ENCODE results near the gene TMEM131.
"Not testable (repeated sequence)": the region's sequence is repeated elsewhere in the genome, so short reads cannot be mapped to it uniquely, and the experiment has no call there.

TMEM131 gene

DNA sequence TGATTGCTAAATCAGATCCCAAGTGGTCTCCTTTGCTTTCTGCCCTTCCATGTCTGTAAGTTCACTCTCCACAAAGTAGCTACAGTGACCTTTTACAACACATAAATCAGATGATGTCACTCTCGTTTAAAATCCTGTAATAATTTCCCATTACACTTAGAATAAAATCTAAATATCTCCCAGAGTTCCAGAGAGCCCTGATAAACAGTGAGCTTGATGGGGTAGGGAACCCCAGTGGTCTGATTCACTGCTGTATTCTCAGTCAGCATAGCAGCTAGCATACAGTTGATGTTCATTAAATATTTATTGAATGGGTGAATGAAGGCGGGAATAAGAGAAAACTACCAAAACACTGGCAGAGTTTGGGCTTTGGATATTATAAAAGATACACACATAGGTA is 164.6 kb downstream of the TMEM131 start:
- H3K9me3 ChIP-seq (ENCODE audit: control insufficient read depth, low read length): no peaks in the 10 kb centered on the region
- H3K4me1 ChIP-seq (ENCODE audit: control insufficient read depth, insufficient read depth, low read length, poor library complexity, severe bottlenecking): no peaks in the 10 kb centered on the region
- no CpG with 5 or more reads among the region's 2 CpGs for WGBS, 2 experiments (ENCODE audit: insufficient coverage in 2 of 2)
- peaks cover 19% of the 10 kb centered on the region for H3K36me3 ChIP-seq (ENCODE audit: control insufficient read depth, insufficient read depth, low read length)
- no peak overlapping the region for H3K4me3 ChIP-seq (ENCODE audit: extremely low read depth, insufficient read depth, low read length, poor library complexity, severe bottlenecking)
- H3K27ac ChIP-seq (ENCODE audit: low read depth, low read length, severe bottlenecking): no peak overlapping the region

DNA sequence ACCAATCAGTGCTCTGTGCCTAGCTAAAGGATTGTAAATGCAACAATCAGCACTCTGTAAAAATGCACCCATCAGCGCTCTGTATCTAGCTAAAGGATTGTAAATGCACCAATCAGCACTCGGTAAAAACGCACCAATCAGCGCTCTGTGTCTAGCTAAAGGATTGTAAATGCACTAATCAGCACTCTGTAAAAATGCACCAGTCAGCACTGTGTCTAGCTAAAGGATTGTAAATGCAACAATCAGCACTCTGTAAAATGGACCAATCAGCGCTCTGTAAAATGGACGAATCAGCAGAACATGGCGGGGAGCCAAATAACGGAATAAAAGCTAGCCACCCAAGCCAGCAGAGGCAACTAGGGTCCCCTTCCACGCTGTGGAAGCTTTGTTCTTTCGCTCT is 166.5 kb downstream of the TMEM131 start:
- peaks cover 18% of the 10 kb centered on the region for H3K36me3 ChIP-seq (ENCODE audit: control insufficient read depth, insufficient read depth, low read length)
- not testable (repeated sequence) for H3K4me1 ChIP-seq (ENCODE audit: control insufficient read depth, insufficient read depth, low read length, poor library complexity, severe bottlenecking); H3K4me3 ChIP-seq (ENCODE audit: extremely low read depth, insufficient read depth, low read length, poor library complexity, severe bottlenecking); H3K9me3 ChIP-seq (ENCODE audit: control insufficient read depth, low read length); H3K27ac ChIP-seq (ENCODE audit: low read depth, low read length, severe bottlenecking)
- 96 to 97% methylated on average over 10 of the region's 10 CpGs for WGBS, 2 experiments (ENCODE audit: insufficient coverage in 2 of 2)

DNA sequence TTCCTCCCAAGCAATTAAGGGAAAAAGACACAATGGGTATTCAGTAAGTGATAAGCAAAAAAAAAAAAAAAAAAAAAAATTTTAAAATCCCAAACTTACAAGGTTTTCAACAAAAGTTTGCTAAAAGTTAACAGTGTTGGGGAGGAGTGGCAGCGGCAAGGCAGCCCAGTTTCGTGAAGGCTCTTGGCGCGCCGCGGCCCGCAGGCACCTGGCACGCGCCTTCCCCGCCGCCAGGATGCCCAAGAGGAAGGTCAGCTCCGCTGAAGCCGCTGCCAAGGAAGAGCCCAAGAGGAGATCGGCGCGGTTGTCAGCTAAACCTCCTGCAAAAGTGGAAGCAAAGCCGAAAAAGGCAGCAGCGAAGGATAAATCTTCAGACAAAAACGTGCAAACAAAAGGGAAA is 168.7 kb downstream of the TMEM131 start:
- not testable (repeated sequence) for H3K4me3 ChIP-seq (ENCODE audit: extremely low read depth, insufficient read depth, low read length, poor library complexity, severe bottlenecking); H3K9me3 ChIP-seq (ENCODE audit: control insufficient read depth, low read length); H3K4me1 ChIP-seq (ENCODE audit: control insufficient read depth, insufficient read depth, low read length, poor library complexity, severe bottlenecking); H3K27ac ChIP-seq (ENCODE audit: low read depth, low read length, severe bottlenecking)
- WGBS, 2 experiments (ENCODE audit: insufficient coverage in 2 of 2): 96 to 99% methylated on average over 9 to 18 of the region's 19 CpGs
- peaks cover 19% of the 10 kb centered on the region for H3K36me3 ChIP-seq (ENCODE audit: control insufficient read depth, insufficient read depth, low read length)

- H3K36me3 ChIP-seq (ENCODE audit: control insufficient read depth, insufficient read depth, low read length): peaks cover 17% of the 10 kb centered on the region
- H3K4me3 ChIP-seq (ENCODE audit: extremely low read depth, insufficient read depth, low read length, poor library complexity, severe bottlenecking); H3K9me3 ChIP-seq (ENCODE audit: control insufficient read depth, low read length); H3K27ac ChIP-seq (ENCODE audit: low read depth, low read length, severe bottlenecking); H3K4me1 ChIP-seq (ENCODE audit: control insufficient read depth, insufficient read depth, low read length, poor library complexity, severe bottlenecking): not testable (repeated sequence)
- 87% methylated on average over 3 of the region's 3 CpGs; no CpG with 5 or more reads in 1 of the 2 experiments for WGBS, 2 experiments (ENCODE audit: insufficient coverage in 2 of 2)
These were observed 169.4 kb downstream of the TMEM131 start for GRCh38 chr2:97826266-97826847.

GRCh38 chr2:97824011-97824410 is 171.7 kb downstream of the TMEM131 start:
- 100% methylated on average over 1 of the region's 2 CpGs for WGBS, 2 experiments (ENCODE audit: insufficient coverage in 2 of 2)
- H3K4me3 ChIP-seq (ENCODE audit: extremely low read depth, insufficient read depth, low read length, poor library complexity, severe bottlenecking): not testable (repeated sequence)

GRCh38 chr2:97821862-97822261 is 173.9 kb downstream of the TMEM131 start:
- not testable (repeated sequence) for H3K4me3 ChIP-seq (ENCODE audit: extremely low read depth, insufficient read depth, low read length, poor library complexity, severe bottlenecking); H3K4me1 ChIP-seq (ENCODE audit: control insufficient read depth, insufficient read depth, low read length, poor library complexity, severe bottlenecking); H3K27ac ChIP-seq (ENCODE audit: low read depth, low read length, severe bottlenecking); H3K36me3 ChIP-seq (ENCODE audit: control insufficient read depth, insufficient read depth, low read length); H3K9me3 ChIP-seq (ENCODE audit: control insufficient read depth, low read length)
- WGBS, 2 experiments (ENCODE audit: insufficient coverage in 2 of 2): 92 to 100% methylated on average over 6 of the region's 6 CpGs

More at GRCh38 chr2:97824011-97824410, 171.7 kb downstream of the TMEM131 start:
- not testable (repeated sequence) for H3K4me1 ChIP-seq (ENCODE audit: control insufficient read depth, insufficient read depth, low read length, poor library complexity, severe bottlenecking); H3K9me3 ChIP-seq (ENCODE audit: control insufficient read depth, low read length); H3K27ac ChIP-seq (ENCODE audit: low read depth, low read length, severe bottlenecking)
- H3K36me3 ChIP-seq (ENCODE audit: control insufficient read depth, insufficient read depth, low read length): peaks cover 10% of the 10 kb centered on the region

DNA sequence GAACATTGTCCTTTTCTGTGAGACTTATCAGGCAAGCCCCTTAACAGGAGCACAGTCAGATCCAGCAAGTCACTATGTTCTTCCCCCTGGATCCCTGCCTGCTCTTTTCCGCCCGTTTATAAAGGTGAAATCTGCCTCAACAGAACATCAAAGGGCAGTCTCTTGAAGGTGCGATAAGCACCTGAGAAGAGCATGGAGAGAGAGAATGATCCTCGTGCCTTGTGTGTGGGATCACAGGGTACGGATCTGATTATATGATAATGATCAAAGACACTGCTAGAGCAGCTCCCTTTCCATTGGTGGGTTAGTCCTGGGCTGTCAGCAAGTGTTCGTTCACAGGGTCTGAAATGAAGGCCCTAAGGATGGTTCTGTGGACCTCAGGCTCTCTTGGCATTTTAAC is 176.0 kb downstream of the TMEM131 start:
- Histone ChIP-seq H3K9me3 (ENCODE audit: control insufficient read depth, low read length) (no peaks in the 10 kb centered on the region), H3K4me3 (ENCODE audit: extremely low read depth, insufficient read depth, low read length, poor library complexity, severe bottlenecking) (no peak overlapping the region), H3K4me1 (ENCODE audit: control insufficient read depth, insufficient read depth, low read length, poor library complexity, severe bottlenecking) (no peaks in the 10 kb centered on the region), H3K27ac (ENCODE audit: low read depth, low read length, severe bottlenecking) (no peak overlapping the region), H3K36me3 (ENCODE audit: control insufficient read depth, insufficient read depth, low read length) (peaks cover 12% of the 10 kb centered on the region)
- WGBS, 2 experiments (ENCODE audit: insufficient coverage in 2 of 2): 80 to 85% methylated on average over 5 to 6 of the region's 6 CpGs

DNA sequence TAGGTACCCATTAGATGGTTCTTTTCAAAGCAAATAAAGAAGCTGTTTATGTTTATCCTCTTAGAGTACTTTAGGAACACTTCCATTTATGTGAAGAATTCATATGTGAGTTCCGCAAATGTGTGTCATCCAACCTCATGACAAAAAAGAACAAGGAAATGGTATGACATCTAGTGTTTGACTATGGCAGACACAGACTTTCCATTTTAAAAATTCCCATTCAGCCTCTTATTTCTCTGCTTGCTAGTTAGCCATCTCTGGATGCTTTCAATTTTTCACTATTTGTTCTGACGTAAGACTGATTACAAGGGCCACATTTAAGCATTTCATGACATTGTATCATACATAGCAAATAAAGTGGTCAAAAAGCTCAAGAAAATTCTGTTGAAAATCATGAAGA is 179.3 kb downstream of the TMEM131 start:
- Histone ChIP-seq H3K9me3 (ENCODE audit: control insufficient read depth, low read length) (no peaks in the 10 kb centered on the region), H3K4me1 (ENCODE audit: control insufficient read depth, insufficient read depth, low read length, poor library complexity, severe bottlenecking) (peaks cover 3% of the 10 kb centered on the region), H3K4me3 (ENCODE audit: extremely low read depth, insufficient read depth, low read length, poor library complexity, severe bottlenecking) (no peak overlapping the region), H3K27ac (ENCODE audit: low read depth, low read length, severe bottlenecking) (no peak overlapping the region), H3K36me3 (ENCODE audit: control insufficient read depth, insufficient read depth, low read length) (peaks cover 21% of the 10 kb centered on the region)
- no CpG with 5 or more reads among the region's 2 CpGs for WGBS, 2 experiments (ENCODE audit: insufficient coverage in 2 of 2)

DNA sequence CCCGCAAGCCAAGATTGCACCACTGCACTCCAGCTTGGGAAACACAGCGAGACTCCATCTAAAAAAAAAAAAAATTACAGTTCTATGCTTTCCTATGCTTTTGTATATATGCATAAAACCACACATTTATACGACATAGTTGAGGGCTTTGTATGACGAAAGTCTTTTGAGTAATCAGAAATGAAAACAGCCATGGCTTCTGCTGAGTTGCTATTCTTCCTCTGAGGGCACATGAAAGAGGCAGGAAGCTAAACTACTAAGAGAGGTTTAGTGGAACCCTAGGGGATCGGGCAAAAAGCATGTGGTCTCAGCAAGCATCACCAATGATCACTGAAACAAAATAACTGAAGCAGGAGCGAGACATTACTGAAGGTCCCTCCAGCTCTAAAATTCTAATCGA is 182.8 kb downstream of the TMEM131 start:
- Histone ChIP-seq H3K36me3 (ENCODE audit: control insufficient read depth, insufficient read depth, low read length) (peaks cover 39% of the 10 kb centered on the region), H3K9me3 (ENCODE audit: control insufficient read depth, low read length) (no peaks in the 10 kb centered on the region), H3K4me1 (ENCODE audit: control insufficient read depth, insufficient read depth, low read length, poor library complexity, severe bottlenecking) (peaks cover 3% of the 10 kb centered on the region), H3K27ac (ENCODE audit: low read depth, low read length, severe bottlenecking) (no peak overlapping the region), H3K4me3 (ENCODE audit: extremely low read depth, insufficient read depth, low read length, poor library complexity, severe bottlenecking) (no peak overlapping the region)
- 83 to 86% methylated on average over 3 of the region's 7 CpGs for WGBS, 2 experiments (ENCODE audit: insufficient coverage in 2 of 2)

DNA sequence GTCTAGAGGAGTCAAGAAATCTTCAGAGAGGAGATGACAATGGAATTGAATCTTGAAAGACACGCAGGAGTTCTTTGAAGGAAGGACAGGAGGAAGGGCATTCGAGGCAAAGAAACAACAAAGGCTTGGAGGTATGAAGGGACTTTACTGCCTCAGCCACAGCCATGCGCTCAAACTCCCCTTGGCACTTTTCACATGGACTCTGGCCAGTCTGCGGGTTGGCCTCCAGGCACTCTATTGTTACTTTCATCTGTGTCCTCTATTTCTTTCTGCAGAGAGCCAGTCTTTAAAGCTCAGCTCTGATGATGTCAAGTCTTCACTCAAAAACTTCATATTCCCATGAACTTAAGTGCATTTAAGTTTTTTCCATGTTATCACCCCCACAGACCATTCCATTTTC is 186.9 kb downstream of the TMEM131 start:
- no peaks in the 10 kb centered on the region for H3K9me3 ChIP-seq (ENCODE audit: control insufficient read depth, low read length)
- H3K4me1 ChIP-seq (ENCODE audit: control insufficient read depth, insufficient read depth, low read length, poor library complexity, severe bottlenecking): peaks cover 3% of the 10 kb centered on the region
- no peak overlapping the region for H3K4me3 ChIP-seq (ENCODE audit: extremely low read depth, insufficient read depth, low read length, poor library complexity, severe bottlenecking)
- WGBS, 2 experiments (ENCODE audit: insufficient coverage in 2 of 2): 90 to 97% methylated on average over 4 of the region's 4 CpGs
- no peak overlapping the region for H3K27ac ChIP-seq (ENCODE audit: low read depth, low read length, severe bottlenecking)
- peaks cover 29% of the 10 kb centered on the region for H3K36me3 ChIP-seq (ENCODE audit: control insufficient read depth, insufficient read depth, low read length)

- 57 to 63% methylated on average over 3 to 6 of the region's 12 CpGs for WGBS, 2 experiments (ENCODE audit: insufficient coverage in 2 of 2)
- no peaks in the 10 kb centered on the region for H3K9me3 ChIP-seq (ENCODE audit: control insufficient read depth, low read length)
- H3K4me1 ChIP-seq (ENCODE audit: control insufficient read depth, insufficient read depth, low read length, poor library complexity, severe bottlenecking): no peaks in the 10 kb centered on the region
- no peak overlapping the region for H3K27ac ChIP-seq (ENCODE audit: low read depth, low read length, severe bottlenecking)
- peaks cover 23% of the 10 kb centered on the region for H3K36me3 ChIP-seq (ENCODE audit: control insufficient read depth, insufficient read depth, low read length)
- no peak overlapping the region for H3K4me3 ChIP-seq (ENCODE audit: extremely low read depth, insufficient read depth, low read length, poor library complexity, severe bottlenecking)
These were observed 188.8 kb downstream of the TMEM131 start for GRCh38 chr2:97806738-97807618.

Measured in mesodermal cell (in vitro differentiated cells).